Neural cell (in vitro differentiated cells): ENCODE measurements around the gene AARS2. TPM values are rescaled to one million over a fixed set of nuclear protein-coding genes. Genes with fewer than 3 reads are reported as not detected.

Experiments used
- H2AFZ ChIP-seq: fragments of 200-600, 300-800 bp; sonication (generic), shearing (Covaris generic); 2 replicates; pipeline ENCODE4 v1.6.0; 2014; ENCODE audit warnings: low read depth, mild to moderate bottlenecking, antibody characterized with exemption, low read length, moderate library complexity
- H3F3A ChIP-seq: fragments of 200-600 bp; shearing (Covaris generic); 2 replicates; pipeline ENCODE4 v1.6.1; 2016; ENCODE audit warnings: mild to moderate bottlenecking, moderate library complexity, mixed read lengths, antibody characterized with exemption, low read length; ENCODE audit not compliant: insufficient read depth, poor library complexity, severe bottlenecking
- H3K27ac ChIP-seq: fragments of 200-600, 300-800 bp; sonication (generic), shearing (Covaris generic); 2 replicates; pipeline ENCODE4 v1.5.1; 2014; ENCODE audit warnings: mild to moderate bottlenecking, low read length, moderate library complexity
- H3K27me3 ChIP-seq: fragments of 300-800, 200-600 bp; sonication (generic), shearing (Covaris generic); 2 replicates; pipeline ENCODE4 v1.6.0; 2014; ENCODE audit warnings: mild to moderate bottlenecking, low read depth, low read length, moderate library complexity; ENCODE audit not compliant: insufficient read depth
- H3K36me3 ChIP-seq: fragments of 300-800, 200-600 bp; sonication (generic), shearing (Covaris generic); 2 replicates; pipeline ENCODE4 v1.5.1; 2014; ENCODE audit warnings: mild to moderate bottlenecking, antibody characterized with exemption, low read length, moderate library complexity; ENCODE audit not compliant: insufficient read depth
- H3K4me2 ChIP-seq: fragments of 300-800, 200-600 bp; sonication (generic), shearing (Covaris generic); 2 replicates; pipeline ENCODE4 v1.6.0; 2014; ENCODE audit warnings: mild to moderate bottlenecking, low read length
- H3K4me3 ChIP-seq: fragments of 300-800, 200-600 bp; sonication (generic), shearing (Covaris generic); 2 replicates; pipeline ENCODE4 v1.5.1; 2014; ENCODE audit warnings: mild to moderate bottlenecking, low read length, moderate library complexity
- H3K79me2 ChIP-seq: fragments of 200-600 bp; shearing (Covaris generic); replicated peaks from 2 replicates; pipeline ENCODE4 v1.6.0; 2014; ENCODE audit warnings: mild to moderate bottlenecking, low read length, moderate library complexity; ENCODE audit not compliant: insufficient read depth
- H3K9ac ChIP-seq: fragments of 300-800, 200-600 bp; sonication (generic), shearing (Covaris generic); 2 replicates; pipeline ENCODE4 v1.6.1; 2016; ENCODE audit warnings: mild to moderate bottlenecking, low read length, mixed read lengths
- H3K9me2 ChIP-seq: fragments of 200-600 bp; shearing (Covaris generic); 2 replicates; pipeline ENCODE4 v1.6.1; 2016; ENCODE audit warnings: mild to moderate bottlenecking, low read length, mixed read lengths; ENCODE audit not compliant: insufficient read depth
- H3K9me3 ChIP-seq: fragments of 200-600, 300-800 bp; sonication (generic), shearing (Covaris generic); 2 replicates; pipeline ENCODE4 v1.6.1; 2016; ENCODE audit warnings: mild to moderate bottlenecking, mixed run types, low read length, moderate library complexity, mixed read lengths
- H4K20me1 ChIP-seq: fragments of 200-600 bp; shearing (Covaris generic); 2 replicates; pipeline ENCODE4 v1.6.1; 2016; ENCODE audit warnings: mild to moderate bottlenecking, mixed run types; ENCODE audit not compliant: insufficient read depth
- EP300 ChIP-seq: fragments of 450-650 bp; conservative IDR thresholded peaks from 2 replicates; pipeline ENCODE4 v1.6.1; 2014; ENCODE audit warnings: antibody characterized with exemption, mild to moderate bottlenecking, moderate library complexity; ENCODE audit not compliant: poor library complexity, severe bottlenecking
- EZH2 ChIP-seq: fragments of 200-600, 300-800 bp; shearing (Covaris generic), sonication (generic); IDR thresholded peaks from 2 replicates; pipeline ENCODE4 v1.6.1; 2014; ENCODE audit warnings: antibody characterized with exemption, low read length, borderline replicate concordance, mild to moderate bottlenecking; ENCODE audit not compliant: insufficient read depth, poor library complexity, severe bottlenecking
- MXI1 ChIP-seq: fragments of 450-650 bp; conservative IDR thresholded peaks from 2 replicates; pipeline ENCODE4 v1.6.1; 2014; ENCODE audit warnings: antibody characterized with exemption, mild to moderate bottlenecking; ENCODE audit not compliant: poor library complexity, severe bottlenecking
- POLR2AphosphoS5 ChIP-seq: IDR thresholded peaks from 2 replicates; pipeline ENCODE4 v1.6.1; 2012
- RAD21 ChIP-seq: fragments of 450-650 bp; conservative IDR thresholded peaks from 2 replicates; pipeline ENCODE4 v1.6.1; 2014; ENCODE audit warnings: antibody characterized with exemption, mild to moderate bottlenecking, moderate library complexity
- SMC3 ChIP-seq: fragments of 450-650 bp; conservative IDR thresholded peaks from 2 replicates; pipeline ENCODE4 v1.6.1; 2014; ENCODE audit warnings: antibody characterized with exemption, mild to moderate bottlenecking, moderate library complexity; ENCODE audit not compliant: poor library complexity
- TAF1 ChIP-seq: IDR thresholded peaks from 2 replicates; pipeline ENCODE4 v1.6.1; 2012; ENCODE audit warnings: low read depth
- polyA plus RNA-seq: library from polyadenylated mRNA; depleted of rRNA; stranded (reverse); fragments of >200 nt; gene quantifications from 2 replicates; pipeline ENCODE4 v1.2.3, GENCODE V29; 2014
- TF ChIP-seq, protein P1 (sequence below): IDR thresholded peaks from 2 replicates; pipeline ENCODE4 v1.6.1; 2012; ENCODE audit warnings: borderline replicate concordance
- TF ChIP-seq, protein P2 (sequence below): fragments of 450-650 bp; IDR thresholded peaks from 2 replicates; pipeline ENCODE4 v1.5.1; 2014; ENCODE audit warnings: antibody characterized with exemption, mild to moderate bottlenecking, moderate library complexity; ENCODE audit not compliant: poor library complexity, severe bottlenecking

AARS2 gene
- polyA plus RNA-seq, 1 donor from 2014 or later: 12.6 TPM

DNA sequence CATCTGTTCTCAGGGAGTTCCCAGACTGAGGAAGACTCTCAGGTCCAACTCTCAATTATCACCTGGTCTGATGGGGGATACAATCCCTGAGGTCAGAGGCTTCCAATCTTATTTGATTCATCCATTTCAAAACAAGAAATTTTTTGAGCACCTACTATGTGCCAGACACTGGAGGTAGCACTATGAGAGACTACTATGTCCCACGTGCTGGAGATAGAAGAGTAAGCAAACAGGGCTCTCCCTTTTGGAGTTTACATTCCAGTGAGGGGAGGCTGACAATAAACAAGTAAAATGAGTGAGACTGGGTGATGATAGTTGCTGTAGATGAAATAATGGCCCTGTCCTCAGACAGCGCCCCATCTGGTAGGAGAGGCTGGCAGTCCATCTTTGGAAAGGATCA, 26.4 kb downstream of the AARS2 start:
- Histone ChIP-seq H3K9me3 (no peaks in the 10 kb centered on the region), H3K4me3 (no peak overlapping the region), H3K9ac (no peak overlapping the region), H3K79me2 (no peaks in the 10 kb centered on the region), H3K9me2 (no peaks in the 10 kb centered on the region), H3F3A (no peaks in the 10 kb centered on the region), H3K36me3 (no peaks in the 10 kb centered on the region), H3K27me3 (no peaks in the 10 kb centered on the region), H3K27ac (no peak overlapping the region), H3K4me2 (no peak overlapping the region), H2AFZ (no peak overlapping the region), H4K20me1 (no peaks in the 10 kb centered on the region)
- TF ChIP-seq, protein P1, sequence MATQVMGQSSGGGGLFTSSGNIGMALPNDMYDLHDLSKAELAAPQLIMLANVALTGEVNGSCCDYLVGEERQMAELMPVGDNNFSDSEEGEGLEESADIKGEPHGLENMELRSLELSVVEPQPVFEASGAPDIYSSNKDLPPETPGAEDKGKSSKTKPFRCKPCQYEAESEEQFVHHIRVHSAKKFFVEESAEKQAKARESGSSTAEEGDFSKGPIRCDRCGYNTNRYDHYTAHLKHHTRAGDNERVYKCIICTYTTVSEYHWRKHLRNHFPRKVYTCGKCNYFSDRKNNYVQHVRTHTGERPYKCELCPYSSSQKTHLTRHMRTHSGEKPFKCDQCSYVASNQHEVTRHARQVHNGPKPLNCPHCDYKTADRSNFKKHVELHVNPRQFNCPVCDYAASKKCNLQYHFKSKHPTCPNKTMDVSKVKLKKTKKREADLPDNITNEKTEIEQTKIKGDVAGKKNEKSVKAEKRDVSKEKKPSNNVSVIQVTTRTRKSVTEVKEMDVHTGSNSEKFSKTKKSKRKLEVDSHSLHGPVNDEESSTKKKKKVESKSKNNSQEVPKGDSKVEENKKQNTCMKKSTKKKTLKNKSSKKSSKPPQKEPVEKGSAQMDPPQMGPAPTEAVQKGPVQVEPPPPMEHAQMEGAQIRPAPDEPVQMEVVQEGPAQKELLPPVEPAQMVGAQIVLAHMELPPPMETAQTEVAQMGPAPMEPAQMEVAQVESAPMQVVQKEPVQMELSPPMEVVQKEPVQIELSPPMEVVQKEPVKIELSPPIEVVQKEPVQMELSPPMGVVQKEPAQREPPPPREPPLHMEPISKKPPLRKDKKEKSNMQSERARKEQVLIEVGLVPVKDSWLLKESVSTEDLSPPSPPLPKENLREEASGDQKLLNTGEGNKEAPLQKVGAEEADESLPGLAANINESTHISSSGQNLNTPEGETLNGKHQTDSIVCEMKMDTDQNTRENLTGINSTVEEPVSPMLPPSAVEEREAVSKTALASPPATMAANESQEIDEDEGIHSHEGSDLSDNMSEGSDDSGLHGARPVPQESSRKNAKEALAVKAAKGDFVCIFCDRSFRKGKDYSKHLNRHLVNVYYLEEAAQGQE: no peak
- TF ChIP-seq EZH2 (no peak), SMC3 (no peak), POLR2AphosphoS5 (no peak), TAF1 (no peak), EP300 (no peak), RAD21 (no peak), MXI1 (no peak)
- TF ChIP-seq, protein P2, sequence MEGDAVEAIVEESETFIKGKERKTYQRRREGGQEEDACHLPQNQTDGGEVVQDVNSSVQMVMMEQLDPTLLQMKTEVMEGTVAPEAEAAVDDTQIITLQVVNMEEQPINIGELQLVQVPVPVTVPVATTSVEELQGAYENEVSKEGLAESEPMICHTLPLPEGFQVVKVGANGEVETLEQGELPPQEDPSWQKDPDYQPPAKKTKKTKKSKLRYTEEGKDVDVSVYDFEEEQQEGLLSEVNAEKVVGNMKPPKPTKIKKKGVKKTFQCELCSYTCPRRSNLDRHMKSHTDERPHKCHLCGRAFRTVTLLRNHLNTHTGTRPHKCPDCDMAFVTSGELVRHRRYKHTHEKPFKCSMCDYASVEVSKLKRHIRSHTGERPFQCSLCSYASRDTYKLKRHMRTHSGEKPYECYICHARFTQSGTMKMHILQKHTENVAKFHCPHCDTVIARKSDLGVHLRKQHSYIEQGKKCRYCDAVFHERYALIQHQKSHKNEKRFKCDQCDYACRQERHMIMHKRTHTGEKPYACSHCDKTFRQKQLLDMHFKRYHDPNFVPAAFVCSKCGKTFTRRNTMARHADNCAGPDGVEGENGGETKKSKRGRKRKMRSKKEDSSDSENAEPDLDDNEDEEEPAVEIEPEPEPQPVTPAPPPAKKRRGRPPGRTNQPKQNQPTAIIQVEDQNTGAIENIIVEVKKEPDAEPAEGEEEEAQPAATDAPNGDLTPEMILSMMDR: no peak

DNA sequence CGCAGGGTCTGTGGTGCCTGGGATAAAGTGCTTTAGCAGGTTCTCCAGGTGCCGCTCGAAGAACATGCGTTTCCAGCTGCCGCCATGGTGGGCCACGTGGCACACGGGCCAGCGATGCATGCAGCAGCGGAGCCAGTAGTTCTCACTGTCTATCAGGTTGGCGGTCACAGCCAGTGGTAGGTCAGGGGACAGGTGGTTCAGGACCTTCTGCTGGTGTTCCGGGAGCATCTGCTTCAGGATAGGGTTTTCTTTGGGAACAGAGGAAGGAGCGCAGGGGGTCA, 26.9 kb downstream of the AARS2 start:
- H4K20me1 ChIP-seq: no peaks in the 10 kb centered on the region
- H3K27ac ChIP-seq: no peak overlapping the region
- H3K9me2 ChIP-seq: no peaks in the 10 kb centered on the region
- no peak overlapping the region for H2AFZ ChIP-seq
- H3K36me3 ChIP-seq: no peaks in the 10 kb centered on the region
- no peak overlapping the region for H3K4me3 ChIP-seq
- no peaks in the 10 kb centered on the region for H3K9me3 ChIP-seq
- H3F3A ChIP-seq: no peaks in the 10 kb centered on the region
- no peak overlapping the region for H3K9ac ChIP-seq
- TF ChIP-seq POLR2AphosphoS5 (no peak), EP300 (no peak), TAF1 (no peak)
- H3K27me3 ChIP-seq: no peaks in the 10 kb centered on the region
- H3K79me2 ChIP-seq: no peaks in the 10 kb centered on the region
- no peak overlapping the region for H3K4me2 ChIP-seq

DNA sequence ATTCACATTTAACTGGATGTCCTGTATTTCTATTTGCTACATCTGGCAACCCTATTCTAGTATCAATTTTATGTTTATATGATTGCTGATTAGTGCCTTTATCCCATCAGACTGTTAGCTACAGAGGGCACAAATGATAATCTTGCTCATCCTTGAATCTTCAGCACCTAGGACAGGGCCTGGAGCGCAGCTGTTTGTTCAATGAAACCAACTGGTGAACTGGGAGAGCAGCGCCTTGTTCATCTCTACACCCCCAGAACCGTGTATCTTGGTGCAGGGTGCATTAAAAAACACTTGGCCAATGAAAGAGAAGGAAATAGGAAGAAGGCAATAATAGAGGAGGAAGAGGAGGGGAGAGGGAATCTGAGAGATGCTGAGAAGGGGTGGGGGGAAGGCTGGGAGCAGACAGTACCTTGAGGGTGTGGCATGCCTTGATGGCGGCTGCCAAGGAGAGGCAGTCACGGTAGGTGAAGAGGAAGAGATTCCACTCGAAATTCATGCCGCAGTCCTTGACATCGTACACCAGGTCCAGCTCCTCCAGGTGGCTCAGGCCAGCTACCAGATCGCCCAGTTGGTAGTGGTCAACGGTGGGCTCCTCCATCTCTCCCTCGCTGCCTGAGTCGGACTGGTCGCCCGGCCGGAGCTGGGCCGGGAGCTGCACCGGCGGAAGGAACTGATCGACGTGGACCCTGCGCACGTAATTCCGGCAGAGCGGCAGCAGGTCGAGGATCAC, 27.4 kb downstream of the AARS2 start:
- H2AFZ ChIP-seq: no peak overlapping the region
- H3K9me3 ChIP-seq: no peaks in the 10 kb centered on the region
- TF ChIP-seq POLR2AphosphoS5: no peak
- no peak overlapping the region for H3K4me3 ChIP-seq
- H4K20me1 ChIP-seq: no peaks in the 10 kb centered on the region
- H3F3A ChIP-seq: no peaks in the 10 kb centered on the region
- no peaks in the 10 kb centered on the region for H3K36me3 ChIP-seq
- no peaks in the 10 kb centered on the region for H3K27me3 ChIP-seq
- H3K9me2 ChIP-seq: no peaks in the 10 kb centered on the region
- no peak overlapping the region for H3K9ac ChIP-seq
- H3K4me2 ChIP-seq: no peak overlapping the region
- H3K27ac ChIP-seq: no peak overlapping the region
- H3K79me2 ChIP-seq: no peaks in the 10 kb centered on the region
